ENCODE results near the gene ZNF419.

Gene ZNF419

GRCh38 chr19:57527136-57527881 is 39.8 kb downstream of the ZNF419 start, which contains the start of gene ZNF549:
TSS of gene ZNF549 (plus strand) at chr19:57527356. CDS start at chr19:57527574, 218 bp downstream.
- peak; percentile 73 to 97 (median 85) for DNase-seq
- intact Hi-C loops (cut with DNase I) = no loop called here

GRCh38 chr19:57537953-57538547 is 50.5 kb downstream of the ZNF419 start:
- intact Hi-C loops (cut with DNase I) = no loop called here
- no peak for DNase-seq

All from posterior cingulate gyrus (tissue), 11 donors.